WERI-Rb-1 (cell line): ENCODE measurements around the gene TMPRSS11E.
"Not testable (repeated sequence)": the region's sequence is repeated elsewhere in the genome, so short reads cannot be mapped to it uniquely, and the experiment has no call there.

Experiments used
- DNase-seq: peaks from one replicate; pipeline ENCODE4 v3.0.0-alpha.2; 2020
- H3K27ac ChIP-seq: fragments of 250-450 bp; sonication (Bioruptor Pico); 2 replicates; pipeline ENCODE4 v1.5.1; 2020; ENCODE audit warnings: mild to moderate bottlenecking, moderate library complexity
- H3K27me3 ChIP-seq: fragments of 250-450 bp; sonication (Bioruptor Pico); 2 replicates; pipeline ENCODE4 v1.5.1; 2021; ENCODE audit warnings: mild to moderate bottlenecking, low read depth, moderate library complexity; ENCODE audit not compliant: insufficient read depth, severe bottlenecking
- H3K36me3 ChIP-seq: fragments of 250-450 bp; sonication (Bioruptor Pico); 2 replicates; pipeline ENCODE4 v1.5.1; 2020; ENCODE audit warnings: mild to moderate bottlenecking, moderate library complexity
- H3K4me3 ChIP-seq: 2 replicates; pipeline ENCODE4 v1.5.1; 2011; ENCODE audit warnings: low read depth, mild to moderate bottlenecking, control low read depth, low read length
- H3K9me3 ChIP-seq: fragments of 250-450 bp; sonication (Bioruptor Pico); 2 replicates; pipeline ENCODE4 v1.5.1; 2021; ENCODE audit warnings: mild to moderate bottlenecking, moderate library complexity; ENCODE audit not compliant: severe bottlenecking
- CTCF ChIP-seq: IDR thresholded peaks from 2 replicates; pipeline ENCODE4 v1.5.1; 2011; ENCODE audit warnings: low read depth, mild to moderate bottlenecking, control low read depth, inconsistent platforms, low read length

TMPRSS11E gene

GRCh38 chr4:68518889-68519288 is 71.6 kb downstream of the TMPRSS11E start:
- H3K9me3 ChIP-seq = no peaks in the 10 kb centered on the region
- no peaks in the 10 kb centered on the region for H3K36me3 ChIP-seq
- TF ChIP-seq CTCF = no peak
- no peaks in the 10 kb centered on the region for H3K27me3 ChIP-seq
- H3K27ac ChIP-seq = no peak overlapping the region
- no peak for DNase-seq
- no peak overlapping the region for H3K4me3 ChIP-seq

GRCh38 chr4:68520985-68521384 is 73.7 kb downstream of the TMPRSS11E start:
- H3K4me3 ChIP-seq = no peak overlapping the region
- H3K27ac ChIP-seq = no peak overlapping the region
- no peak for DNase-seq
- TF ChIP-seq CTCF = no peak
- no peaks in the 10 kb centered on the region for H3K36me3 ChIP-seq
- H3K27me3 ChIP-seq = no peaks in the 10 kb centered on the region
- H3K9me3 ChIP-seq = no peaks in the 10 kb centered on the region

- H3K27me3 ChIP-seq, H3K36me3 ChIP-seq, H3K27ac ChIP-seq, H3K9me3 ChIP-seq, DNase-seq, H3K4me3 ChIP-seq: not testable (repeated sequence)
Observed at GRCh38 chr4:68522232-68522631, 75.0 kb downstream of the TMPRSS11E start.

- Histone ChIP-seq H3K4me3 (no peak overlapping the region), H3K27me3 (no peaks in the 10 kb centered on the region), H3K9me3 (no peaks in the 10 kb centered on the region), H3K36me3 (no peaks in the 10 kb centered on the region), H3K27ac (no peak overlapping the region)
- no peak for TF ChIP-seq CTCF
- peak; percentile 15 for DNase-seq
Observed at GRCh38 chr4:68535974-68536373, 88.7 kb downstream of the TMPRSS11E start.

GRCh38 chr4:68536375-68536774 is 89.1 kb downstream of the TMPRSS11E start:
- no peaks in the 10 kb centered on the region for H3K36me3 ChIP-seq
- TF ChIP-seq CTCF = no peak
- H3K4me3 ChIP-seq = no peak overlapping the region
- no peak for DNase-seq
- H3K27me3 ChIP-seq = no peaks in the 10 kb centered on the region
- no peaks in the 10 kb centered on the region for H3K9me3 ChIP-seq
- no peak overlapping the region for H3K27ac ChIP-seq

GRCh38 chr4:68542742-68543141 is 95.5 kb downstream of the TMPRSS11E start:
- DNase-seq, H3K4me3 ChIP-seq, H3K9me3 ChIP-seq, H3K27me3 ChIP-seq, H3K36me3 ChIP-seq, H3K27ac ChIP-seq: not testable (repeated sequence)
